ENCODE measurements around the gene NUMB.

The NUMB gene

GRCh38 chr14:73269729-73270531 lies 188.4 kb downstream of the NUMB start:
- H3K4me3 ChIP-seq (ENCODE audit: low read depth, low read length): peak overlapping the region; percentile 42
- peaks cover 14% of the 10 kb centered on the region for H3K36me3 ChIP-seq (ENCODE audit: control insufficient read depth, insufficient read depth, low read length)

GRCh38 chr14:73267474-73267873 lies 190.9 kb downstream of the NUMB start:
- peaks cover 9% of the 10 kb centered on the region for H3K27me3 ChIP-seq (ENCODE audit: control insufficient read depth, insufficient read depth, low read length)
- H3K9ac ChIP-seq (ENCODE audit: low read length): no peak overlapping the region
- no peak overlapping the region for H3K4me3 ChIP-seq (ENCODE audit: low read depth, low read length)
- H3K27ac ChIP-seq (ENCODE audit: low read depth, low read length): no peak overlapping the region
- H3K36me3 ChIP-seq (ENCODE audit: control insufficient read depth, insufficient read depth, low read length): peaks cover 3% of the 10 kb centered on the region
- H3K4me1 ChIP-seq (ENCODE audit: control insufficient read depth, insufficient read depth, low read length): peaks cover 5% of the 10 kb centered on the region; the same call in 1 of the 2 replicates
- H3K9me3 ChIP-seq (ENCODE audit: control insufficient read depth, insufficient read depth, low read depth, low read length): no peaks in the 10 kb centered on the region

More at GRCh38 chr14:73269729-73270531, 188.4 kb downstream of the NUMB start:
- peaks cover 9% of the 10 kb centered on the region for H3K27me3 ChIP-seq (ENCODE audit: control insufficient read depth, insufficient read depth, low read length)
- peaks cover 5% of the 10 kb centered on the region; the same call in 1 of the 2 replicates for H3K4me1 ChIP-seq (ENCODE audit: control insufficient read depth, insufficient read depth, low read length)
- no peak overlapping the region for H3K27ac ChIP-seq (ENCODE audit: low read depth, low read length)
- no peak overlapping the region for H3K9ac ChIP-seq (ENCODE audit: low read length)
- H3K9me3 ChIP-seq (ENCODE audit: control insufficient read depth, insufficient read depth, low read depth, low read length): no peaks in the 10 kb centered on the region

DNA sequence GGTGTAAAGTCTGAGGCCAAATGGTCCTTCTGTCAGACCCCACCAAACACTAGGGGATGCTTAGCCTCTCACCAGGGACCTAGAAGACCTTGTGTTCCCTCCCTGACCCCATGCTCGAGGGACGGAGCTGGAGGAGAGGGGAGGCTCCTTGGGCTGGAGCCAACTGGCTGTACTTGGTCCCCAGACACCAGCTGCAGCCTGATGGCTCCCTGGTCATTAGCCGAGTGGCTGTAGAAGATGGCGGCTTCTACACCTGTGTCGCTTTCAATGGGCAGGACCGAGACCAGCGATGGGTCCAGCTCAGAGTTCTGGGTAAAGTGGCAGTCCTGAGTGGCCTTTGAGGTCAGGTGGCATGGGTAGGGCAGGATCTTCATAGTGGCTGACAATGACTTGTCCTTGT lies 192.0 kb downstream of the NUMB start:
- Histone ChIP-seq H3K36me3 (ENCODE audit: control insufficient read depth, insufficient read depth, low read length) (no peaks in the 10 kb centered on the region; the same call in 1 of the 2 replicates), H3K9ac (ENCODE audit: low read length) (no peak overlapping the region), H3K27me3 (ENCODE audit: control insufficient read depth, insufficient read depth, low read length) (peaks cover 9% of the 10 kb centered on the region), H3K27ac (ENCODE audit: low read depth, low read length) (no peak overlapping the region), H3K9me3 (ENCODE audit: control insufficient read depth, insufficient read depth, low read depth, low read length) (no peaks in the 10 kb centered on the region), H3K4me1 (ENCODE audit: control insufficient read depth, insufficient read depth, low read length) (peaks cover 5% of the 10 kb centered on the region; the same call in 1 of the 2 replicates), H3K4me3 (ENCODE audit: low read depth, low read length) (no peak overlapping the region)

DNA sequence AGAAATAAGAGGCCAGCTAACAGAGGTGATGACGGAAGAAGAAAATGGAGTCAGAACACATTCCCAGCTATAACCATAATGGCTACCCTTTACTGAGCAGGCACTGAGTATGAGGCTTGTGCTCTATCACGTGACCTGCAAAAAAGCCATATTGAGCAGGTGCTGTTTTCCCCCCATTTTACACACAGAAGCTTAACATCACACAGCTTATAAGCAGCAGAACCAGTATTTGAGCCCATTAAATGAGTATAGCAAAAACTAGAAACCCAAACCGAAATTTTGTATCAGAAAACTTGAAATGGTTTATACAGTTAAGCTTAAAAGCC lies 192.7 kb downstream of the NUMB start:
- Histone ChIP-seq H3K36me3 (ENCODE audit: control insufficient read depth, insufficient read depth, low read length) (no peaks in the 10 kb centered on the region; the same call in 1 of the 2 replicates), H3K4me1 (ENCODE audit: control insufficient read depth, insufficient read depth, low read length) (peaks cover 5% of the 10 kb centered on the region; the same call in 1 of the 2 replicates), H3K9me3 (ENCODE audit: control insufficient read depth, insufficient read depth, low read depth, low read length) (no peaks in the 10 kb centered on the region), H3K27me3 (ENCODE audit: control insufficient read depth, insufficient read depth, low read length) (peaks cover 5% of the 10 kb centered on the region), H3K27ac (ENCODE audit: low read depth, low read length) (no peak overlapping the region), H3K4me3 (ENCODE audit: low read depth, low read length) (no peak overlapping the region), H3K9ac (ENCODE audit: low read length) (no peak overlapping the region)

DNA sequence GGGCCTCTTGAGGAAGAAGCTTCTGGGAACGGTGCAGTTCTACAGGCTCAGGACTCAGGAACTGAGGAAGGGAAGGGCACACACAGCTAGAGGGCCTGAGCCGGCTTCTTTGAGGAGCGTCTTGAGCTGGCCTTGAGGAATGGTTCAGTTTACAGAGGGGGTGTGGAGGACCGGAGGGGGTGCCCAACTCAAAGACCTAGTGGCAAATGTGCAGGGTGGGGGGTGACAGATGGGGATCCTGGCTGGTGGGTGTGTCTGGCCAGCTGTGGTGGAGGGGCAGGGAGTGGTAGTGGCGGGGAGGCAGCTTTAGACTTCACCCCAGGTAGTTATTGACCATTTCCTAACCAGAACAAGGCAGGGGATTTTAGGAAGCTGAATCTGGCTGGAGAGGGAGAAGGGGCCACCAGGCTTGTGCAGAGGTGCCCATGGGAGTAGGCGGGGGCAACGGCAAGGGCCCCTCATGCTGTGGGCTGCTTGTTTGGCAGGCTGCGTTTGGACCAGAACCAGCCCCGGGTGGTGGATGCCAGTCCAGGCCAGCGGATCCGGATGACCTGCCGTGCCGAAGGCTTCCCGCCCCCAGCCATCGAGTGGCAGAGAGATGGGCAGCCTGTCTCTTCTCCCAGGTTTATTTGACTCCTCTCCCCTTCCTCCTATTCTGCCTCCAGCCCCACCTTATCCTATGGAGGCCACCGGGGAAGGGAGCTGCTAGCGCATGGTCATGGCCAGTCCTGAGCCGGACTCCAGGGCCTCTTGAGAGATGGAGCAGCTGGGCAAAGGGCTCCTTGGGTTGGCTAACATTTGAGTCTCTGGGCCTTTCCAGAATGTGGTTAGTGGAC lies 193.2 kb downstream of the NUMB start:
- Histone ChIP-seq H3K9ac (ENCODE audit: low read length) (no peak overlapping the region), H3K4me1 (ENCODE audit: control insufficient read depth, insufficient read depth, low read length) (no peaks in the 10 kb centered on the region), H3K4me3 (ENCODE audit: low read depth, low read length) (no peak overlapping the region), H3K9me3 (ENCODE audit: control insufficient read depth, insufficient read depth, low read depth, low read length) (no peaks in the 10 kb centered on the region), H3K27me3 (ENCODE audit: control insufficient read depth, insufficient read depth, low read length) (no peaks in the 10 kb centered on the region), H3K36me3 (ENCODE audit: control insufficient read depth, insufficient read depth, low read length) (no peaks in the 10 kb centered on the region; the same call in 1 of the 2 replicates), H3K27ac (ENCODE audit: low read depth, low read length) (no peak overlapping the region)

GRCh38 chr14:73264080-73264884 lies 194.1 kb downstream of the NUMB start:
- no peaks in the 10 kb centered on the region for H3K9me3 ChIP-seq (ENCODE audit: control insufficient read depth, insufficient read depth, low read depth, low read length)
- H3K27me3 ChIP-seq (ENCODE audit: control insufficient read depth, insufficient read depth, low read length): no peaks in the 10 kb centered on the region
- H3K27ac ChIP-seq (ENCODE audit: low read depth, low read length): no peak overlapping the region
- no peak overlapping the region for H3K4me3 ChIP-seq (ENCODE audit: low read depth, low read length)
- H3K4me1 ChIP-seq (ENCODE audit: control insufficient read depth, insufficient read depth, low read length): no peaks in the 10 kb centered on the region
- H3K9ac ChIP-seq (ENCODE audit: low read length): no peak overlapping the region
- no peaks in the 10 kb centered on the region; the same call in 1 of the 2 replicates for H3K36me3 ChIP-seq (ENCODE audit: control insufficient read depth, insufficient read depth, low read length)

DNA sequence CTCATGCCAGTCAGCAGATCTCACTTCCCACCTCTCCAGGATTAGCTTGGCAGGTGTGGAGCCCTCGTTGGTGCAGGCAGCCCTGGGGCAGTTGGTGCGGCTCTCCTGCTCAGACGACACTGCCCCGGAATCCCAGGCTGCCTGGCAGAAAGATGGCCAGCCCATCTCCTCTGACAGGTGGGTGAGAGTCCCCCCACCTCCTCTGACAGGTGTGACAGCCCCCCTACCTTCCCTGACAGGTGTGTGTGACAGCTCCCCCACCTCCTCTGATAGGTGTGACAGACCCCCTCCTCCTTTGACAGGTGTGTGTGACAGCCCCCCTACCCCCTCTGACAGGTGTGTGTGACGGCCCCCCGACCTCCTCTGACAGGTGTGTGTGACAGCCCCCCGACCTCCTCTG lies 194.7 kb downstream of the NUMB start:
- Histone ChIP-seq H3K27me3 (ENCODE audit: control insufficient read depth, insufficient read depth, low read length) (no peaks in the 10 kb centered on the region), H3K4me3 (ENCODE audit: low read depth, low read length) (no peak overlapping the region), H3K9ac (ENCODE audit: low read length) (no peak overlapping the region), H3K36me3 (ENCODE audit: control insufficient read depth, insufficient read depth, low read length) (no peaks in the 10 kb centered on the region; the same call in 1 of the 2 replicates), H3K4me1 (ENCODE audit: control insufficient read depth, insufficient read depth, low read length) (no peaks in the 10 kb centered on the region), H3K27ac (ENCODE audit: low read depth, low read length) (no peak overlapping the region), H3K9me3 (ENCODE audit: control insufficient read depth, insufficient read depth, low read depth, low read length) (no peaks in the 10 kb centered on the region)

GRCh38 chr14:73262427-73263183 lies 195.7 kb downstream of the NUMB start:
- Histone ChIP-seq H3K4me3 (ENCODE audit: low read depth, low read length) (no peak overlapping the region), H3K36me3 (ENCODE audit: control insufficient read depth, insufficient read depth, low read length) (no peaks in the 10 kb centered on the region; the same call in 1 of the 2 replicates), H3K4me1 (ENCODE audit: control insufficient read depth, insufficient read depth, low read length) (no peaks in the 10 kb centered on the region), H3K27ac (ENCODE audit: low read depth, low read length) (no peak overlapping the region), H3K9ac (ENCODE audit: low read length) (no peak overlapping the region), H3K9me3 (ENCODE audit: control insufficient read depth, insufficient read depth, low read depth, low read length) (no peaks in the 10 kb centered on the region), H3K27me3 (ENCODE audit: control insufficient read depth, insufficient read depth, low read length) (no peaks in the 10 kb centered on the region)

DNA sequence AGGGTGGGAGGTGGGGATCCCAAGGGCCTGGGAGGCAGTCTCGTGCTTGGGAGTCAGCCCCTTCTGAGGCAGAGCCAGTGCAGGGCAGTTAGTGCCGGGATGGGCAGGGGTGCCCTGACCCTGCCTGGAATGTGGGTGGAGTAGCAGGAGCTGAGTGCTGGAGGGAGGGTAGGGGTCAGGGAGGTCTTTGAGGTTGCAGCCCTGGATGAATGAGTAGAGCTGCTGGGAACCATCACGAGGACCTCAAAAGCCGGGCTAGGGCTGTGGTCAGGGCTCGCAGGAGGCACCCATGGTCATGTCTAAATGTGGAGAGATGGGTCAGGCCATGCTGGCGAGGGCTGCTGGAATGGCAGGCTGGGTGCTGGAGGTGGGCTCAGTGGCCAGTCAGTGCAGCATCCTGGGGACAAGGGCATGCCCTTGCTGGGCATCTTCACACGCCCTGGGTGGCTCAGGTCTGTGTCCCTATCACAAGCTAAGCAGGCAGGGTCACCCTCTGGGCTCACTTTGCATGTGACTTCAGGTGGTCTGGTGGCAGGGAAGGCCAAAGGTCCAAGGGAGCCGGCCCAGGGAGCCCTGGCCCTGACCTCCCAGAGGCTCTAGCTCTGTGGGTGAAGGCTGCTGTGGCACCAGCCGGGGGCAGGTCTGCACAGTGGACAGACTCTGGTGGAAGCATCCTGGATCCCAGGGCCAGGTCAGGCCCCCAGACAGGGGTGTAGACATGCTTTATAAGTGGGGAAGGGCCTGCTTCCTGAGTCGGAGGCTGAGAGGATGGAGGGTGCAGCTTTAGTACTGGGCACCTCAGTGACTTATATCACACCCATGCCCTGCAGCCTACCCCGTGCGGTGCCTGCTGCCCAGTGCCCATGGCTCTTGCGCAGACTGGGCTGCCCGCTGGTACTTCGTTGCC lies 196.6 kb downstream of the NUMB start:
- Histone ChIP-seq H3K9me3 (ENCODE audit: control insufficient read depth, insufficient read depth, low read depth, low read length) (no peaks in the 10 kb centered on the region), H3K4me1 (ENCODE audit: control insufficient read depth, insufficient read depth, low read length) (no peaks in the 10 kb centered on the region), H3K27ac (ENCODE audit: low read depth, low read length) (no peak overlapping the region), H3K27me3 (ENCODE audit: control insufficient read depth, insufficient read depth, low read length) (no peaks in the 10 kb centered on the region), H3K9ac (ENCODE audit: low read length) (no peak overlapping the region), H3K36me3 (ENCODE audit: control insufficient read depth, insufficient read depth, low read length) (no peaks in the 10 kb centered on the region; the same call in 1 of the 2 replicates), H3K4me3 (ENCODE audit: low read depth, low read length) (no peak overlapping the region)

All from HUES6 (cell line).